Measurements from ENCODE around the gene RANGRF. TPM values are rescaled to one million over a fixed set of nuclear protein-coding genes. Genes with fewer than 3 reads are reported as not detected.
A peak's percentile ranks its signal among the peaks of the same experiment; 100 is the strongest.

RANGRF gene
- total RNA-seq, 1 donor from 2014 or later: 25.6 TPM

GRCh38 chr17:8285270-8286181 is 2.9 kb upstream of the RANGRF start:
- Histone ChIP-seq H3K9me3 (replicated peaks) (no peaks in the 10 kb centered on the region), H3K4me1 (peaks cover 22% of the 10 kb centered on the region), H3K27me3 (ENCODE audit: low read depth) (no peaks in the 10 kb centered on the region), H3K27ac (replicated peaks) (no peak overlapping the region), H3K4me3 (no peak overlapping the region), H3K36me3 (peaks cover 3% of the 10 kb centered on the region)
- no peak for DNase-seq
- no peak for TF ChIP-seq CTCF (IDR thresholded peaks at IDR 0.05; ENCODE audit: borderline replicate concordance)
- intact Hi-C loops (cut with micrococcal nuclease): no loop called here

- intact Hi-C loops (cut with micrococcal nuclease): no loop called here
- peak overlapping the region; percentile 88 for H3K4me3 ChIP-seq
- peaks cover 22% of the 10 kb centered on the region for H3K4me1 ChIP-seq
- peaks cover 3% of the 10 kb centered on the region for H3K36me3 ChIP-seq
- no peaks in the 10 kb centered on the region for H3K9me3 ChIP-seq (replicated peaks)
- no peak for TF ChIP-seq CTCF (IDR thresholded peaks at IDR 0.05; ENCODE audit: borderline replicate concordance)
- H3K27me3 ChIP-seq (ENCODE audit: low read depth): no peaks in the 10 kb centered on the region
- no peak for DNase-seq
- H3K27ac ChIP-seq (replicated peaks): peak overlapping the region; percentile 96
These were observed 677 bp upstream of the RANGRF start for GRCh38 chr17:8287651-8288335.

- H3K36me3 ChIP-seq: peaks cover 3% of the 10 kb centered on the region
- peak; percentile 86 for DNase-seq
- TF ChIP-seq CTCF (IDR thresholded peaks at IDR 0.05; ENCODE audit: borderline replicate concordance): no peak
- peak overlapping the region; percentile 88 for H3K4me3 ChIP-seq
- no peaks in the 10 kb centered on the region for H3K9me3 ChIP-seq (replicated peaks)
- intact Hi-C loops (cut with micrococcal nuclease): no loop called here
- H3K4me1 ChIP-seq: peaks cover 23% of the 10 kb centered on the region
- H3K27me3 ChIP-seq (ENCODE audit: low read depth): no peaks in the 10 kb centered on the region
- peak overlapping the region; percentile 96 for H3K27ac ChIP-seq (replicated peaks)
These were observed 580 bp downstream of the RANGRF start for GRCh38 chr17:8289103-8289397.

- intact Hi-C loops (cut with micrococcal nuclease): no loop called here
- H3K9me3 ChIP-seq (replicated peaks): no peaks in the 10 kb centered on the region
- TF ChIP-seq CTCF (IDR thresholded peaks at IDR 0.05; ENCODE audit: borderline replicate concordance): no peak
These were observed 1.6 kb downstream of the RANGRF start for GRCh38 chr17:8290043-8290442.

GRCh38 chr17:8292639-8293395 is 4.3 kb downstream of the RANGRF start:
- Histone ChIP-seq H3K36me3 (peaks cover 3% of the 10 kb centered on the region), H3K4me3 (no peak overlapping the region), H3K9me3 (replicated peaks) (no peaks in the 10 kb centered on the region), H3K27me3 (ENCODE audit: low read depth) (no peaks in the 10 kb centered on the region), H3K27ac (replicated peaks) (no peak overlapping the region), H3K4me1 (peaks cover 31% of the 10 kb centered on the region)
- no peak for TF ChIP-seq CTCF (IDR thresholded peaks at IDR 0.05; ENCODE audit: borderline replicate concordance)
- intact Hi-C loops (cut with micrococcal nuclease): no loop called here
- no peak for DNase-seq

More at GRCh38 chr17:8290043-8290442, 1.6 kb downstream of the RANGRF start:
- no peak for DNase-seq
- peaks cover 33% of the 10 kb centered on the region for H3K4me1 ChIP-seq
- peaks cover 3% of the 10 kb centered on the region for H3K36me3 ChIP-seq
- no peak overlapping the region for H3K4me3 ChIP-seq
- H3K27ac ChIP-seq (replicated peaks): no peak overlapping the region
- no peaks in the 10 kb centered on the region for H3K27me3 ChIP-seq (ENCODE audit: low read depth)
